ENCODE data around the gene TIGD3. TPM values are rescaled to one million over a fixed set of nuclear protein-coding genes. Genes with fewer than 3 reads are reported as not detected.

The TIGD3 gene
- total RNA-seq, 1 donor from 2014 or later, result 1.6 TPM

DNA sequence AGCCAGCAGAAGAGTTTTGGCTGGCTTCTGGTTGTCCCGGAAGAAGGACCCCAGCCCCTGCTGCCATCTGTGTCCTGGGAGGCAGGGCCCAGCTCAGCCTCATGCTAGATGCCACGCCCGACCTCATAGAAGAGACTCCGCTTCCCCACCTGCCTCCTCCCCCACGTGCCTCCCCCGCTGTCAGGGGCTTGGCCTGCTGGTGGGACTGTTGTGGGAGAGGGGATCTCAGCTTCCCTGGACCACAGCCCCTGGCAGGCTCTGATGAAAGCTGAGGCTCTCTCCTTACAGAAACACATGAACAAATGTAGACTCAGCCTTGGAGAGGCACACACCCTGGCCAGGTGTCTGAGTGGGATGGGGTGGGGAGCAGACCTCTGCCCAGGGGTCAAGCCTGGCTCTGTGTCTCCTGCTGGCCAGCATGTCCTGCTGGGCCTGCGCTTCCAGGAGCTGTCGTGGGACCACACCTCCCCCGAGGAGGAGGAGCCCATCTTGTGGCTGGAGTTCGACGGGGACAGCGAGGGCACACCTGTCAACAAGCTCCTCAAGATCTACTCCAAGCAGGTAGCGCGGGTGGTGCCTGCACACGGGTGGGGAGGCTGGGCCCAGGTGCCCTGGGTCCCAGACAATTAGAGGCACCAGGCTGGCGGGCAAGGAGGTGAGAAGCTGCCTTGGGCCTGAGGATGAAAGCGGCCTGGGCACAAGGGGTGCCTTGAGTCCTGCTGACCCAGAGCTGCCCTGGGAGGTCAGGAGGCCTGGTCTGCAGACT, 45.9 kb downstream of the TIGD3 start:
- no peaks in the 10 kb centered on the region for H3K9me3 Mint-ChIP-seq
- intact Hi-C loops (cut with micrococcal nuclease), result no loop called here
- H3K27me3 Mint-ChIP-seq (ENCODE audit: low read depth), result no peaks in the 10 kb centered on the region
- H3K36me3 Mint-ChIP-seq (ENCODE audit: low read depth), result peaks cover 47% of the 10 kb centered on the region
- H3K4me3 Mint-ChIP-seq (ENCODE audit: low read depth), result no peak overlapping the region
- H3K27ac Mint-ChIP-seq, result no peak overlapping the region
- no peak for DNase-seq (ENCODE audit: low spot score)
- no peaks in the 10 kb centered on the region for H3K4me1 Mint-ChIP-seq (ENCODE audit: low read depth)

DNA sequence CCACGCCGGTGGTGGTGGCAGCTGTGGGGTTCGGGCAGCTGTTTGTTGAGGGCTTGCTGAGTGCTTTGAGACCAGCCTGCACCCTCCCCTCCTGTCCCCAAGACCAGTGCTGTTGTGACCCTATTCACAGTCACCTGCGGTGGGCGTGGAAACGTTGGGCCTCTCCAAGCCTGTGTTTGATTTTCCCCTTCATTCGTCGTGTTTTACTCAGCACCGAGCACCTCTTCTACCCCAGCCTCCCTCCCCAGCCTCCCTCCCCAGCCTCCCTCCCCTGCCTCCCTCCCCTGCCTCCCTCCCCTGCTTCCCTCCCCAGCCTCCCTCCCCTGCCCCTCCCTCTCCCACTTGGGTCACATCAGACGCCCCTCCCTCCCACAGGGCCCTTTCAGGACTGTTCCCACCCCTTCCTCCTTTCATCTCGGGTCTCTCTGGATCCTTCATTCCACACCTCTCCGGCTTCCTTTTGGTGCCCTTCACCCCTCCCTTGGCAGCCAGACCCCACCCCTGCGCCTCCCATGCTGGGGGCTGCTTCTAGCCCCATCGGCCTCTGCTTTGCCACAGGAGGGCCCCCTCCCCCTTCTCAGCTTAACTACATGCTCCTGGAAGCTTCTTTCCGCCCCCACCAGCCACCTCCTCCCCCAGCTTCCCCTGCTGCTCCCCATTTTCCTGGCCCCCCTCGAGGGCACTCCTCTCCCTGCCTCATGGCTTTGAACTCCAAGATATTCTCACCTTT, 46.7 kb downstream of the TIGD3 start:
- no peaks in the 10 kb centered on the region for H3K4me1 Mint-ChIP-seq (ENCODE audit: low read depth)
- H3K4me3 Mint-ChIP-seq (ENCODE audit: low read depth), result no peak overlapping the region
- H3K9me3 Mint-ChIP-seq, result no peaks in the 10 kb centered on the region
- no peaks in the 10 kb centered on the region for H3K27me3 Mint-ChIP-seq (ENCODE audit: low read depth)
- intact Hi-C loops (cut with micrococcal nuclease), result no loop called here
- H3K36me3 Mint-ChIP-seq (ENCODE audit: low read depth), result peaks cover 47% of the 10 kb centered on the region
- no peak overlapping the region for H3K27ac Mint-ChIP-seq
- no peak for DNase-seq (ENCODE audit: low spot score)

DNA sequence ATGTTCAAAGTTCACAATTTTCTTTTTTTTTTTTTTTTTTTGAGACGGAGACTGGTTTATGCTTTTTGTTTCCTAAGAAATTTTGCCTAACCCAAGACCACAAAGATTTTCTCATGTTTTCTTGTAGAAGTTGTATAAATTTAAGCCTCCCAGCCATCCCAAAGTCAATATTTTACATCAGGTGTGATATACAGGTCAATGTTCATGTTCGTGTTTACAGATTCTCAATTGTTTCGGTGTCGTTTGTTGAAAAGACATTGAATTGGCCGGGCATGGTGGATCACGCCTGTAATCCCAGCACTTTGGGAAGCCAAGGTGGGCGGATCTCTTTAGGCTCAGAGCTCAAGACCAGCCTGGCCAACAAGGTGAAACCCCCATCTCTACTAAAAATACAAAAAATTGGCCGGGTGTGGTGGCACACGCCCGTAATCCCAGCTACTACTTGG, 47.3 kb downstream of the TIGD3 start:
- Mint-ChIP-seq H3K36me3 (ENCODE audit: low read depth) (peaks cover 47% of the 10 kb centered on the region), H3K27me3 (ENCODE audit: low read depth) (no peaks in the 10 kb centered on the region), H3K27ac (no peak overlapping the region), H3K9me3 (no peaks in the 10 kb centered on the region), H3K4me3 (ENCODE audit: low read depth) (no peak overlapping the region), H3K4me1 (ENCODE audit: low read depth) (no peaks in the 10 kb centered on the region)
- no peak for DNase-seq (ENCODE audit: low spot score)
- intact Hi-C loops (cut with micrococcal nuclease), result no loop called here

DNA sequence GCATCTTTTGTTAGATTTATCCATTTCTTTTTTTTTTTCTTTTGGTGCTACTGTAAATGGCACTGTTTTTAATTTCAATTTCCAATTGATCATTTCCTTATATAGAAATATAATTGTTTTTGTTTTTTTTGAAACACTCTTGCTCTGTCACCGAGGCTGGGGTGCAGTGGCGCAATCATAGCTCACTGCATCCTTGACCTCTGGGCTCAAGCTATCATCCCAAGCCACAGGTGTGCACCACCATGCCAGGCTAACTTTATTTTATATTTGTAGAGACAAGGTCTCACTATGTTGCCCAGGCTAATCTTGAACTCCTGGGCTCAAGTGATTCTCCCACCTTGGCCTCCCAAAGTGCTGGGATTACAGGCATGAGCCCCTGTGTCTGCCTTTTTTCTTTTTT, 48.2 kb downstream of the TIGD3 start:
- H3K9me3 Mint-ChIP-seq, result no peaks in the 10 kb centered on the region
- no peaks in the 10 kb centered on the region for H3K27me3 Mint-ChIP-seq (ENCODE audit: low read depth)
- H3K27ac Mint-ChIP-seq, result no peak overlapping the region
- H3K4me3 Mint-ChIP-seq (ENCODE audit: low read depth), result no peak overlapping the region
- intact Hi-C loops (cut with micrococcal nuclease), result no loop called here
- peaks cover 48% of the 10 kb centered on the region for H3K36me3 Mint-ChIP-seq (ENCODE audit: low read depth)
- DNase-seq (ENCODE audit: low spot score), result no peak
- H3K4me1 Mint-ChIP-seq (ENCODE audit: low read depth), result no peaks in the 10 kb centered on the region

DNA sequence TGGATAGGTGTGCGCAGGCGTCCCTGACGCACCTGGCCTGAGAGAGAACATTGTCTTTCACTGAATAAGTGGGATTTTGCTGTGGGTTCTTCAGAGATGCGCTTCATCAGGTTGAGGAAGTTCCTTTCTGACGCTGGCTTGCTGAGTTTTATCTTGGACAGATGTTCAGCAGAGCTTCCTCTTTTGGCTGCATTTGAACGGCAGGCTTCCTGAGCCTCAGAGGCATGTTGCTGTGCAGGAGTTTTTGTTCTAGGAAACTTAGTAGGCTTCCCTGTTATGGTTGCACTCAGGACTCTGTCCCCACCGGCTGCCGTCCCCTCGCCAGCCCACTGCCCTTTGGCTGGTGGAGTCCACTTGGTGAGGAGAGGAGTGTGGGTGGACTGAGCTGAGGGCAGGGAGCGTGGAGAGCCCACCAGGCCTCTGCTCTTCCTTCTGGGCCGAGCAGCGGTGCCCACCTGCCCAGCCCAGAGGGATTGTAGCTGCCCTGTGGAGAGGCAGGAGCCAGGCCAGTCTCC, 49.1 kb downstream of the TIGD3 start:
- Mint-ChIP-seq H3K9me3 (no peaks in the 10 kb centered on the region), H3K27ac (no peak overlapping the region), H3K4me3 (ENCODE audit: low read depth) (no peak overlapping the region), H3K27me3 (ENCODE audit: low read depth) (no peaks in the 10 kb centered on the region), H3K36me3 (ENCODE audit: low read depth) (peaks cover 47% of the 10 kb centered on the region), H3K4me1 (ENCODE audit: low read depth) (no peaks in the 10 kb centered on the region)
- DNase-seq (ENCODE audit: low spot score), result no peak
- intact Hi-C loops (cut with micrococcal nuclease), result no loop called here

DNA sequence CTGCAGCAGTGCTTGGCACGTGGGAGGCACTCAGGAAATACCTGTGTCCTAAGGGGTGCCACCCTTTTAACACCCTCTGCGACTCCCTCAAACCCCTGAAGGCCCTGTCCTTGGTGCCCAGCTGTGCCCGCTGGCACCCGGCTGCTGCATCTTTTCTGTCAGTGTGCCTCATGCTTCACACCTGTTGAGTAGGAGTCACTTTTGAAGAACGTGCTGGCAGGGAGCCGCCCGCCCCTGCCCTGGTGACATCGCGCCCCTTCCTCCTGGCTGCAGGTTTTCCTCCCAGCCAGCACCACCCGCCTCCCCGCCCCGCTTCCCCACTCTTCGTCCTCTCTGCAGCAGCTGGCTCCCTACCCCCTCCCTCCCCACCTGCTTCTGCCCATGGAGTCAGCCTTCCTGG, 49.7 kb downstream of the TIGD3 start:
- Mint-ChIP-seq H3K36me3 (ENCODE audit: low read depth) (peaks cover 50% of the 10 kb centered on the region), H3K9me3 (no peaks in the 10 kb centered on the region), H3K27ac (no peak overlapping the region), H3K4me1 (ENCODE audit: low read depth) (no peaks in the 10 kb centered on the region), H3K4me3 (ENCODE audit: low read depth) (no peak overlapping the region), H3K27me3 (ENCODE audit: low read depth) (no peaks in the 10 kb centered on the region)
- DNase-seq (ENCODE audit: low spot score), result no peak
- intact Hi-C loops (cut with micrococcal nuclease), result no loop called here

DNA sequence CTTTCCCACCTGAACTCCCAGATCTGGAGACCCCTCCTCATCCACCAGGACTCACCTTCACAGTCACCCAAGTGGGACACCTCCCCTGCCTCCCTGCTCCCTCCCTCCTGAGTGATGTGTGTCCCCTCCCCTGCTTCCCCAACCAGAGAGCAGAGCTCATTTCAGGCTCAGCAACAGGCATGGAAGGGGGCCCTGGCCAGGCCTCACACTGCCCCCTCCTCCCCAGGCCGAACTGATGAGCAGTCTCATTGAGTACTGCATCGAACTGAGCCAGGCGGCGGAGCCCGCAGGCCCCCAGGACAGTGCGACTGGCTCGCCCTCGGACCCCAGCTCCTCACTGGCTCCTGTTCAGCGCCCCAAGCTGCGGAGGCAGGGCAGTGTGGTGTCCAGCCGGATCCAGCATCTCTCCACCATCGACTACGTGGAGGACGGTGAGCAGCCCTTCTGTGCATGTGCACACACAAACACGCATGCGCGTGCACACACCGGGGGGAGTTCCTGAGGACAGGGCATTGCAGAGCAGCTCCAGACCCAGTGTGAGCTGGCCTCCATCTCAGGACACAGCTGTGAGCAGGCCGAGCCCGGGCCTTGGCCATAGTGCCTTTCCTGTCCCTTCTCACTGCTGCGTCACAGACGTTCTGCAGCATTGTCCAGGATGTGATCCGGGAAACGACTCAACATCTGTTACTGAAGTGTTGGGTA, 50.2 kb downstream of the TIGD3 start:
- intact Hi-C loops (cut with micrococcal nuclease), result no loop called here
- no peak overlapping the region for H3K27ac Mint-ChIP-seq
- DNase-seq (ENCODE audit: low spot score), result no peak
- no peaks in the 10 kb centered on the region for H3K27me3 Mint-ChIP-seq (ENCODE audit: low read depth)
- no peaks in the 10 kb centered on the region for H3K9me3 Mint-ChIP-seq
- no peak overlapping the region for H3K4me3 Mint-ChIP-seq (ENCODE audit: low read depth)
- no peaks in the 10 kb centered on the region for H3K4me1 Mint-ChIP-seq (ENCODE audit: low read depth)
- peaks cover 52% of the 10 kb centered on the region for H3K36me3 Mint-ChIP-seq (ENCODE audit: low read depth)

Other genes with a start within 250 kb of the TIGD3 start
- 34.4 and 36.9 TPM in 2 replicates for gene TM7SF2, start 242.9 kb upstream of the TIGD3 start, total RNA-seq
- gene ZNHIT2, start 237.1 kb upstream of the TIGD3 start, total RNA-seq, result 11.3 and 12.8 TPM in 2 replicates
- gene FAU, start 232.6 kb upstream of the TIGD3 start, total RNA-seq, result 1,016 and 1,034 TPM in 2 replicates
- gene MRPL49, start 232.4 kb upstream of the TIGD3 start, total RNA-seq, result 66.6 and 67.1 TPM in 2 replicates
- 40.1 and 42.2 TPM in 2 replicates for gene SYVN1, start 220.2 kb upstream of the TIGD3 start, total RNA-seq
- not detected in 2 replicates for gene SPDYC, start 184.5 kb upstream of the TIGD3 start, total RNA-seq
- 143 and 144 TPM in 2 replicates for gene CAPN1, start 172.8 kb upstream of the TIGD3 start, total RNA-seq
- 74.5 and 74.6 TPM in 2 replicates for gene POLA2, start 92.8 kb upstream of the TIGD3 start, total RNA-seq
- gene CDC42EP2, start 39.9 kb upstream of the TIGD3 start, total RNA-seq, result 3.4 and 5.1 TPM in 2 replicates
- gene DPF2, start 20.9 kb upstream of the TIGD3 start, total RNA-seq, result 77.0 and 78.1 TPM in 2 replicates
- 14.6 and 16.3 TPM in 2 replicates for gene SLC25A45, start 27.9 kb downstream of the TIGD3 start, total RNA-seq
- gene FRMD8, start 31.9 kb downstream of the TIGD3 start, total RNA-seq, result 39.7 and 39.8 TPM in 2 replicates
- 422 and 430 TPM in 2 replicates for gene NEAT1, start 68.0 kb downstream of the TIGD3 start, total RNA-seq
- 4,338 and 4,347 TPM in 2 replicates for gene MALAT1, start 144.3 kb downstream of the TIGD3 start, total RNA-seq
- gene SCYL1, start 170.3 kb downstream of the TIGD3 start, total RNA-seq, result 94.4 and 95.8 TPM in 2 replicates
- gene LTBP3, start 203.6 kb downstream of the TIGD3 start, total RNA-seq, result 85.3 and 86.4 TPM in 2 replicates
- 63.6 and 63.8 TPM in 2 replicates for gene ZNRD2, start 215.7 kb downstream of the TIGD3 start, total RNA-seq
- gene FAM89B, start 217.8 kb downstream of the TIGD3 start, total RNA-seq, result 31.5 and 32.0 TPM in 2 replicates
- 163 and 168 TPM in 2 replicates for gene EHBP1L1, start 221.3 kb downstream of the TIGD3 start, total RNA-seq
- 0.78 and 2.0 TPM in 2 replicates for gene KCNK7, start 241.0 kb downstream of the TIGD3 start, total RNA-seq

All from activated T-helper 2 cell treated with anti-CD3 and anti-CD28 coated beads, Interferon-gamma antibody, Interleukin-2, Interleukin-4, amounts not matched to agents 10 μg/mL and 5 μg/mL and 100 μg/mL, durations not matched to agents 14 hours and 24 hours and 36 hours (primary cell).